A204.1 (cell line): Measurements from ENCODE around the gene SPN.
"Not testable (repeated sequence)": the region's sequence is repeated elsewhere in the genome, so short reads cannot be mapped to it uniquely, and the experiment has no call there.

Experiments
- FAIRE-seq: peaks from 2 replicates; lab custom pipeline; 2012; peaks lifted over from hg19 to GRCh38; lab: Jason Lieb, UNC

SPN gene

GRCh38 chr16:29663016-29663806, at the start of gene SPN:
Gene SPN, plus strand, starts transcription at chr16:29663247. Its CDS starts 482 bp downstream, at chr16:29663729.
- no peak for FAIRE-seq

- FAIRE-seq, result not testable (repeated sequence)
These were observed 49.6 kb upstream of the SPN start for GRCh38 chr16:29613307-29614057.

- FAIRE-seq, result not testable (repeated sequence)
These were observed 48.2 kb upstream of the SPN start for GRCh38 chr16:29614691-29615314.

GRCh38 chr16:29616127-29616526, 46.9 kb upstream of the SPN start:
- not testable (repeated sequence) for FAIRE-seq

- FAIRE-seq, result not testable (repeated sequence)
These were observed 42.5 kb upstream of the SPN start for GRCh38 chr16:29620591-29620990.

- FAIRE-seq, result not testable (repeated sequence)
These were observed 40.3 kb upstream of the SPN start for GRCh38 chr16:29622738-29623137.

- not testable (repeated sequence) for FAIRE-seq
These were observed 39.8 kb upstream of the SPN start for GRCh38 chr16:29623253-29623652.

- FAIRE-seq, result not testable (repeated sequence)
These were observed 37.9 kb upstream of the SPN start for GRCh38 chr16:29625114-29625513.

GRCh38 chr16:29626778-29627331, 36.2 kb upstream of the SPN start:
- FAIRE-seq, result not testable (repeated sequence)

GRCh38 chr16:29627661-29628075, 35.4 kb upstream of the SPN start:
- FAIRE-seq, result not testable (repeated sequence)

- not testable (repeated sequence) for FAIRE-seq
These were observed 34.3 kb upstream of the SPN start for GRCh38 chr16:29628707-29629106.

- not testable (repeated sequence) for FAIRE-seq
These were observed 33.7 kb upstream of the SPN start for GRCh38 chr16:29629318-29629717.

- not testable (repeated sequence) for FAIRE-seq
These were observed 31.4 kb upstream of the SPN start for GRCh38 chr16:29631658-29632057.

- FAIRE-seq, result not testable (repeated sequence)
These were observed 27.1 kb upstream of the SPN start for GRCh38 chr16:29635902-29636301.

- not testable (repeated sequence) for FAIRE-seq
These were observed 26.7 kb upstream of the SPN start for GRCh38 chr16:29636368-29636767.

- not testable (repeated sequence) for FAIRE-seq
These were observed 24.3 kb upstream of the SPN start for GRCh38 chr16:29638751-29639150.

GRCh38 chr16:29641561-29641960, 21.5 kb upstream of the SPN start:
- FAIRE-seq, result no peak

GRCh38 chr16:29643596-29643995, 19.5 kb upstream of the SPN start:
- FAIRE-seq, result no peak

- FAIRE-seq, result no peak
These were observed 18.6 kb upstream of the SPN start for GRCh38 chr16:29644338-29644857.

GRCh38 chr16:29644973-29645693, 17.9 kb upstream of the SPN start:
- FAIRE-seq, result no peak

GRCh38 chr16:29645694-29646187, 17.3 kb upstream of the SPN start:
- no peak for FAIRE-seq
